Measurements from ENCODE around the gene KIRREL3.

KIRREL3 gene

GRCh38 chr11:126624506-126624905, 376.1 kb downstream of the KIRREL3 start:
- DNase-seq, result no peak

- DNase-seq, result no peak
Measured at GRCh38 chr11:126619516-126619915, 381.1 kb downstream of the KIRREL3 start.

GRCh38 chr11:126615845-126616244, 384.7 kb downstream of the KIRREL3 start:
- no peak for DNase-seq

DNA sequence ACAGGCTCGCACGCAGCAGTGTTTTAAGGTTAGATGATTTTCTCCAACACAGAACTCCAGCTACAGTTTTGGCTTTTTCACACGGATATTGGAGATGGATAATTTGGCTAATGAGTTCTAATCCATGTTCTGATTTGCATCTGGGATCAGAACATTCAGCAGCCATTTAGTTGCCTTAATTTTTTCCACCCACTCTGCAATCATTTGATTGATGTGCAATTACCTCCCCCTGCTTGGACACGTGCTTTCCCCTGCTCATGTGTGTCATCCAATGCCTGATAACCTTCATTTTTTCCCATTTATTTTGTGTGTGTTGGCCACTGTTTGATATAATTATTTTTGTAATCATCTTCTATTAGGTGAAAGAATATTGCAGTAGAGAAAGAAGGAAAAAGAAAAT, 387.3 kb downstream of the KIRREL3 start:
- DNase-seq, result no peak

DNA sequence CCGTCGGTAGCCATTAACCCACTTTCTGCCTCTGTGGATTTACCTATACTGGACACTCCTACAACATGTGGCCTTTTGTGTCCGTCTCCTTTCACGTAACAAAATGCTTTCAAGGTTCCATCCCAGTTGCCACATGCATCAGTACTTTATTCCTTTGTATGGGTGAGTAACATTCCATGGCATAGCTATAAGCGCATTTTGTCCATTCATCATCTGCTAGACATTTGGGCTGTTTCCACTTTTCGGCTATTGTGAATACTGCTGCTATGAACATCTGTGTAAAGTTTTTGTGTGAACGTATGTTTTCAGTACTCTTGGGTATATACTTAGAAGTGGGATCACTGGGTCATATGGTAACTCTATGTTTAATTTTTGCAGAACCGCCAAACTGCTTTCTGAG, 387.9 kb downstream of the KIRREL3 start:
- DNase-seq, result no peak

- no peak for DNase-seq
Measured at GRCh38 chr11:126611438-126611837, 389.1 kb downstream of the KIRREL3 start.

- DNase-seq, result no peak
Measured at GRCh38 chr11:126608658-126609057, 391.9 kb downstream of the KIRREL3 start.

- DNase-seq, result no peak
Measured at GRCh38 chr11:126607776-126608541, 392.6 kb downstream of the KIRREL3 start.

DNA sequence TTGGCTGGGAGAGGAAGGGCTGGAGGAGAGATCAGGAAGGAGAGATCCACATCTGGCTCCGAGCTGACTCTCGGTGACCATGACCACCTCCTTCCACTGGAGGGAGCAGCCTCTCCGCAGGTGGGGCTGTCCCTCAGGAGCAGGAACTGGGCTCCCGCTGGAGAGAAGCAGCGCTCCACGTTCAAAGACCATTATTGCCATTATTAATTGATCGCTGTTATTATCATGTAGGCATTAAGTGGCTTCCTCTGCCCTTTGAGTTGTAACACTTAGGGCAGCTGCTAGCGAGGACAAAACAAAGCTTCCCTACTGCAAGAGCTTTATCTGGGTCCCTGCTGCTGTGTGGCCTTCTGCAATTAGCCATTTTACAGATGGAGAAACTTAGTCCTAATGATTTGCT, 393.2 kb downstream of the KIRREL3 start:
- DNase-seq, result no peak

DNA sequence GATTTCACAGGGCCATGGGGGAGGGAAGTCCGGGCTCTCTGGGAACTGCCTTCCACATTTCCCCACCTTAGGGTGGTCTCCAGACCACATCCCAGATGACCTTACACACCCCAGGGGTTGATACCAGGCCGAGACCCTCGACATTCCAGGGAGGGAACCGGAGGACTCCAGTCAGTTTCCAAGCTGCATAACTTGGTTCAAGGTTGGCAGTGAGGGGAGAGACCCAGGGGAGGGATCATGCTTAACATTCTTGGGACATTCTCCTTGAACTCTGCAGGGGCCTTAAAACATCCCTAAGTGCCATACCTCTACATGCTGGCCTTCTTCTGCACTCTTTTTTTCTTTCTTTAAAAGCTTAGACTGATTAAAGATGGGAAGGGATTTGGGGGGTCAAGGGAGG, 394.1 kb downstream of the KIRREL3 start:
- no peak for DNase-seq

- DNase-seq, result no peak
Measured at GRCh38 chr11:126604461-126604860, 396.1 kb downstream of the KIRREL3 start.

GRCh38 chr11:126603486-126603885, 397.1 kb downstream of the KIRREL3 start:
- no peak for DNase-seq

GRCh38 chr11:126602993-126603392, 397.6 kb downstream of the KIRREL3 start:
- no peak for DNase-seq

- DNase-seq, result no peak
Measured at GRCh38 chr11:126602349-126602940, 398.1 kb downstream of the KIRREL3 start.

DNA sequence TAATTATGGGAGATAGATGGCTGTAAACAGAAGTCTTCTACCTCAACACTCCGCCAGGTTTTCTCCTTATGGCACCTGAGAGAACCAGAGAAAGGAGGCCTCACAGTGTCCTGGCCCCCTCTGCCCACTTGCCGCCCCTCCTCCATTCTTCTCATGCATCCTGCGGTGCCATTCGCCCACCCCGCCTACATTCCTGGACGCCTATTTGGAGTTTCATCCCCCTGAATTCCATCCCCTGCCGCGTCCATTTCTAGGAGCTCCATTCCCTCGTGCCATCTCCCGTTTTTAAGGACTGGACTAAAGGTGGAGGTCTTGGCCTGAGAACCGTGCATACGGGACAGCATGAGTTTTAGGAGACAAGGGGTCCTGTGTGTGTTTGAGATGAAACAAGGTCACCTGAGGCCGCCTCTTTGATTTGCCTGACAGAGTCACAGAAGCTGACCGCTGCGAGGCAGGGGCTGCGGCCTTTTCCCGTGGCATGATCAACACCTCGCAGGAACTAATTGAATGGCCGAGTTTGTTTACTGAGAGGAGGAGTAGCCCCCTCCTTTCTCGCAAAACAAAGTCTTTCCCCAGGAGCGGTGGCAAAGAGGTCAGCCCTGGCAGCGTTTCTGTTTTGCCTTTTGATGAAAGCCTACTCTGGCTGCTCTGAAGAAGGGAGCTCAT, 398.9 kb downstream of the KIRREL3 start:
- no peak for DNase-seq

- no peak for DNase-seq
Measured at GRCh38 chr11:126601136-126601535, 399.4 kb downstream of the KIRREL3 start.

DNA sequence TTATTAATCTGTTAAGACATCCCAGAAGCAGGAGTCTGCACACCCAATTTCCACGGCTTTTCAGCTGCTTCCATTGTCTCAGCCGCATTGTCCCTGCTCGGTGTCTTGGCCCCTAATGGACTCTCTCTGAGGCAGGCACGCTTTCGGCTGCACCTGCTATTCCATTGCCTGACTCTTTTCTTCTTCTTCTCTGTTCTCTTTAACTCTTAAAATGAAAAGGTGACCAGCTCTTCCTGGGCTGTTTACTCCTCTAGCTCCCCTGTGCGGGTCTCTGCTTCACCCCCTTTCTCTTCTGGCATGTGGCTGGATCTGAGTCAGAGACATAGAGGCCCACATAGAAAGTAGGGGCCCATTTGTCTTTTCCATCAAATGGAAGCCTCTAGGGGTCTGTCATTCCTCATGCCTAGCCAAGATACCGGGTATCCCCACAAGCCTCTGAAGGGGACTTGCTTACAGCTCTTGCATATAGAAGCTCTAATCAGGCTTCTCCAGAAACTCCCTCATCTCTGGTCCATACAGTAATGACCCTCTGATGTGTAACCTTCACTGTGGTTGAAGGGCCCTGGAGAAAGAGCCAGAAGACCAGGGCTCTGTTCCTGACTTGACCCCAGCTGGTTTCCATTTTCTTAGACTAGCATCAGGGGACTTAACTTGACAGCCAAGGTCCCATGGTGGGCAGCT, 401.2 kb downstream of the KIRREL3 start:
- no peak for DNase-seq

DNA sequence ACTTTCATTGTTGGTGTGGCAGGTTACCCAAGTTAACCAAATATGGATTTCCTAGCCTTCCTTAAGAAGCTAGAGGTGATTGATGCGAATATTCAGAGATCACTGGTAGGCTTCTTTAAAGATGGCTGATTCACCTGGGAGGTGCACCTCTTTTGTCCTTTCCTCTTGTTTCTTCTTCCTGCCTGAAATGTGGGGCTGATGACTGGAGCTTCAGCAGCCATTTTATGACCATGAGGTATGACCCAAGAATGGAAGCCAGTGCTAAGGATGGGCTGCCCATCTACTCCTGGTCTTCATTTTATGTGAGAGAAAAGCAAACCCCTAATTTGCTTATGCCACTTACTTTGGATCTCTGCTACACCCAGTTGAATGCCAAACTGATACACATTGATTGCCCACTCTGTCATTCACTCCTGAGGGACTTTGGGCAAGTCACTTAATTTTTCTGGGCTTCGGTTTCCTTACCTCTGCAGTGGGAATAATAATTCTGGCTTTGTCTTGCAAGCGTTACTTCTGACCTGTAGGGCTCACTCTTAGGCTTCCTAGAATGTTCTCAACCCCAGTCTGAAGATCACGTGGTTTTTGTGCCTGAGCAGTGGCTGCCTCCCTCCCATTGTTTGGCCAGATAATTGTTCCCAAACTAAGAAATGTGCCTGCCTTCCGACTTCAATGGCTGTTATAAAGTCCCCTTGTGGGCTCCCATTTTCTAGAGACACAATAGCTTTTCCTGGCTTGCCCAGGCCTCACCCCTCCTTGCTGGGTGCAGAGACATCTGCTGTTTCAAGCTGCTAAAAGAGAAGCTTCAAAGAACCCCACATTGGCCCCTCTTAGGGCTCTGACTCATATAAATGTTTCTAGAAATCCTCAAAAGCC, 402.0 kb downstream of the KIRREL3 start:
- no peak for DNase-seq

DNA sequence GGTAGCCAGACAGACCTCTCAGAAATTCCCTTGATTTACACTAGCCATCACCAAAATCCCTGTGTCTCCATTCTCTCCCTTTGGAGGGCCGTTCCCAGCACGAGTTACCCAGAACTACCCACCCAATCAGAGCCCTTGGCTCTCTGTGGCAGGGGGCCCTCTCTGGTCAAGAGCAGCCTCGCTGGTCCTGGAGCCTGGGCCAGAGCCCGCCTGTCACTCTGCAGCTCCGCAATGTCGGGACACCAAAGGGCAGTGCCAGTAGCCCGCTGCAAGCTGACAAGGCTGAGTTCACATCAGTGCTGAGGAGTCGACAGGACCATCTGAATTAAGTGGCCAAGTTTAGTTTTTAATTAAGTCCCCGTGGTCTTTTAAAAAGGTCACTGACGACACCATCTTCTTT, 403.5 kb downstream of the KIRREL3 start:
- DNase-seq, result no peak

DNA sequence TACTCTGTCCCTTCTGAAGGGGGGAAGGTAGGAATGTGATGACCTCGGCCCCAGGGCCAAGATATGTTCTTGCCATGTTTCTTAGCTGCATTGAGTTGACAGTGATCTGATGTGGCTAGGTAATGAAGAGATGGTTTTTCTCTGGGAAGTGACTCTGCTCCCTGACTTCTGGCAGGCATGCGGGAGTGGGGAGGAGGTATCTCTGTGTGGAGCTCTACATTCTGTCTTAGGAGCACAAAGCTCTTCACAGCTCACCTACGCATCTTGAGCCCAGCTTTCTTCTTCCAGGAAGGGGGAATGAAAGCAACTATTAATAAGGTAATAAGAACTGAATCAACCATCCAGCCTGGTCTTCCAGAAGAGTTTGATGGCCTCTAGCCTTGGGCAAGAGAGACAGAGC, 404.1 kb downstream of the KIRREL3 start:
- DNase-seq, result no peak

- no peak for DNase-seq
Measured at GRCh38 chr11:126595560-126595959, 405.0 kb downstream of the KIRREL3 start.

- no peak for DNase-seq
Measured at GRCh38 chr11:126594921-126595367, 405.6 kb downstream of the KIRREL3 start.
